Adrenal gland (tissue), 12 donors: ENCODE results near the gene RPS25. TPM values are rescaled to one million over a fixed set of nuclear protein-coding genes. Genes with fewer than 3 reads are reported as not detected.
"Not testable (repeated sequence)": the region's sequence is repeated elsewhere in the genome, so short reads cannot be mapped to it uniquely, and the experiment has no call there.

Experiments used
- DNase-seq, 7 donors: peaks; one replicate each; pipeline ENCODE4 v3.0.0-alpha.2; 2019 to 2020
- H3K27ac ChIP-seq, 5 donors: fragments of 200-600 bp; sonication (generic) in 4 of 5; 1 replicate in 3 of 5; 2 replicates in 2 of 5; pipeline versions ENCODE4 v1.5.1 to v1.8.0; 2016 to 2020; ENCODE audit warnings: mild to moderate bottlenecking in 1 of 5
- H3K27me3 ChIP-seq: fragments of 200-600 bp; 2 replicates; pipeline ENCODE4 v1.8.0; 2021
- H3K36me3 ChIP-seq, 2 donors: fragments of 200-600 bp; replicated peaks in 1 of 2; 1 replicate in 1 of 2; 2 replicates in 1 of 2; pipeline versions ENCODE4 v1.5.1 to v1.8.0; 2018 to 2022
- H3K4me1 ChIP-seq, 2 donors: fragments of 200-600 bp; replicated peaks in 1 of 2; 1 replicate in 1 of 2; 2 replicates in 1 of 2; pipeline versions ENCODE4 v1.5.1 to v1.8.0; 2018 to 2021
- H3K4me3 ChIP-seq, 4 donors: fragments of 200-600 bp; sonication (generic) in 3 of 4; one replicate each; pipeline ENCODE4 v1.5.1; 2016 to 2018
- H3K9me3 ChIP-seq, 3 donors: fragments of 200-600 bp; sonication (generic) in 1 of 3; replicated peaks in 1 of 3; 1 replicate in 2 of 3; 2 replicates in 1 of 3; pipeline versions ENCODE4 v1.5.1 to v1.8.0; 2016 to 2021
- POLR2A ChIP-seq, 2 donors: fragments of 450-650 bp; IDR thresholded peaks; one replicate each; pipeline ENCODE4 v1.6.1; 2017; ENCODE audit warnings: antibody characterized with exemption in 2 of 2, mild to moderate bottlenecking in 2 of 2, moderate library complexity in 1 of 2
- WGBS, 4 donors: extraction: QIAGEN DNeasy Blood & Tissue Kit in 2 of 4; methylation state at CpG; one replicate each; pipeline versions ENCODE4 v1.1.5 to v1.1.7; 2013 to 2017; 5-methylcytosine and 5-hydroxymethylcytosine counted together
- intact Hi-C, 2 donors: fragments of 100-400 bp; cut with DNase I; formaldehyde crosslinking; loops; one replicate each; pipeline versions ENCODE4 v1.14.1 to v1.15.0; 2022 to 2023
- polyA plus RNA-seq, 3 donors: library from polyadenylated mRNA; stranded (reverse); fragments of 200-250 nt in 2 of 3; fragments of 350-450 nt in 1 of 3; fragmentation: Illumina TruSeq in 1 of 3; extraction: RNeasy Lipid Tissue Mini Kit (QIAGEN cat#74804) in 1 of 3; gene quantifications; one replicate each; pipeline ENCODE4 v1.2.3, GENCODE V29; 2013 to 2014
- total RNA-seq, 9 donors: library from RNA; depleted of rRNA in 4 of 9; stranded (reverse); fragments of >200 nt in 4 of 9; fragments of 120-200 nt in 1 of 9; fragmentation: NEBNext Ultra II Directional in 1 of 9; extraction: Animal tissue kit (Norgen Biotek cat#: 25700) in 1 of 9; gene quantifications; one replicate each; pipeline versions ENCODE4 v1.1.0 to v1.2.4, GENCODE V29; 2013 to 2023
- TF ChIP-seq, protein P1 (sequence below), 6 experiments: fragments of 450-650 bp in 4 of 6; fragments of 200-600 bp in 2 of 6; sonication (generic) in 1 of 6; IDR thresholded peaks; 1 replicate in 5 of 6; 2 replicates in 1 of 6; pipeline versions ENCODE4 v1.5.1 to v1.8.0; 2016 to 2021; ENCODE audit warnings: antibody characterized with exemption in 6 of 6, mild to moderate bottlenecking in 2 of 6, moderate library complexity in 1 of 6
- donor health status: healthy with polysubstance abuse.
- donor health status: Bipolar disorder and iron deficiency.
- donor health status: DM: yes; HTN: yes; CAD: no.
- donor health status: DM: no; HTN: no; CAD: no.
- donor health status: DM: no; HTN: no; CAD: no.
- donor health status: DM: yes; HTN: yes; CAD: no.

RPS25 gene
- total and polyA plus RNA-seq, 12 donors = 935 to 1,825 (median 1,091) TPM

DNA sequence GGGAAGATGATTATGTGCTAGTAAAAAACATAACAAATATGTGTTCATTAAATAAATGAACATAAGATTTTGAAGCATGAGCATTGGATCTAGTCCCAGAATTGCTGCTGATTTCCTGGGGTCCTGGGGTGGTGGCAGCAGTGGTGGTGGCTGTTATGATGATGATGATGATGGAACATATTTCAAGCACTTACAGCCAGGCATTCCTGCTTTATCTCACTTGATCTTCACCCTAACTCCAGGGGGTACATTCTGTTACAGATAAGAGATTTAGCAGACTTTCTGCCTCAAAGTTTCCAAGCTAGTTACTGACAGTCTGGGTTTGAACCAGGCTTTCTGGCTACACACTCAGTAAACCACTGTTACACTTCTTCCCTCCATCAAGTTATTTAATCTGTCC, 5.6 kb upstream of the RPS25 start:
- peaks cover 0 to 45% of the 10 kb centered on the region in 2 donors for H3K36me3 ChIP-seq
- no peak overlapping the region for H3K4me3 ChIP-seq
- peaks cover 12 to 25% of the 10 kb centered on the region in 2 donors for H3K4me1 ChIP-seq
- TF ChIP-seq, protein P1, sequence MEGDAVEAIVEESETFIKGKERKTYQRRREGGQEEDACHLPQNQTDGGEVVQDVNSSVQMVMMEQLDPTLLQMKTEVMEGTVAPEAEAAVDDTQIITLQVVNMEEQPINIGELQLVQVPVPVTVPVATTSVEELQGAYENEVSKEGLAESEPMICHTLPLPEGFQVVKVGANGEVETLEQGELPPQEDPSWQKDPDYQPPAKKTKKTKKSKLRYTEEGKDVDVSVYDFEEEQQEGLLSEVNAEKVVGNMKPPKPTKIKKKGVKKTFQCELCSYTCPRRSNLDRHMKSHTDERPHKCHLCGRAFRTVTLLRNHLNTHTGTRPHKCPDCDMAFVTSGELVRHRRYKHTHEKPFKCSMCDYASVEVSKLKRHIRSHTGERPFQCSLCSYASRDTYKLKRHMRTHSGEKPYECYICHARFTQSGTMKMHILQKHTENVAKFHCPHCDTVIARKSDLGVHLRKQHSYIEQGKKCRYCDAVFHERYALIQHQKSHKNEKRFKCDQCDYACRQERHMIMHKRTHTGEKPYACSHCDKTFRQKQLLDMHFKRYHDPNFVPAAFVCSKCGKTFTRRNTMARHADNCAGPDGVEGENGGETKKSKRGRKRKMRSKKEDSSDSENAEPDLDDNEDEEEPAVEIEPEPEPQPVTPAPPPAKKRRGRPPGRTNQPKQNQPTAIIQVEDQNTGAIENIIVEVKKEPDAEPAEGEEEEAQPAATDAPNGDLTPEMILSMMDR (IDR thresholded peaks at IDR 0.05) = no peak
- no peak for TF ChIP-seq POLR2A (IDR thresholded peaks at IDR 0.05)
- no peaks in the 10 kb centered on the region for H3K27me3 ChIP-seq
- no peaks in the 10 kb centered on the region for H3K9me3 ChIP-seq
- DNase-seq = no peak
- intact Hi-C loops = no loop called here
- peak overlapping the region in 1 of 5 donors; percentile 78 for H3K27ac ChIP-seq

DNA sequence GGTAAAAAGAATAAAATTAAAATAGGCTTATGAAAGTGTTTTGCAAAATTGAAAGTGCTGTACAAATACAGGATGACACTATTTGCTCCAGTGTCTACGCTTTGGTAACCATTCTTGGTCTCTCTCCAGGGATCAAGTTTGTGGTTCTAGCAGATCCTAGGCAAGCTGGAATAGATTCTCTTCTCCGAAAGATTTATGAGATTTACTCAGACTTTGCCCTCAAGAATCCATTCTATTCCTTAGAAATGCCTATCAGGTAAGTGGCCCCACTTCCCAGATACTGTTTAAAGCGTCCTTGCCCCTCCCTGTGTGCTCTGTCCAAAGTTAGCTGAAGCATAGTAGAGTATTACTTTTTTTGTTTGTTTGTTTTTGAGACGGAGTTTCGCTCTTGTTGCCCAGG, 3.5 kb upstream of the RPS25 start:
- intact Hi-C loops = no loop called here
- peaks cover 21 to 28% of the 10 kb centered on the region in 2 donors for H3K4me1 ChIP-seq
- H3K4me3 ChIP-seq = no peak overlapping the region
- TF ChIP-seq, protein P1 (IDR thresholded peaks at IDR 0.05) = no peak
- TF ChIP-seq POLR2A (IDR thresholded peaks at IDR 0.05) = no peak
- 85 to 96% (median 92%) methylated on average over 5 of the region's 5 CpGs for WGBS, 4 donors
- H3K9me3 ChIP-seq = no peaks in the 10 kb centered on the region
- H3K27ac ChIP-seq = no peak overlapping the region
- DNase-seq = no peak
- peaks cover 0 to 40% of the 10 kb centered on the region in 2 donors for H3K36me3 ChIP-seq
- no peaks in the 10 kb centered on the region for H3K27me3 ChIP-seq

DNA sequence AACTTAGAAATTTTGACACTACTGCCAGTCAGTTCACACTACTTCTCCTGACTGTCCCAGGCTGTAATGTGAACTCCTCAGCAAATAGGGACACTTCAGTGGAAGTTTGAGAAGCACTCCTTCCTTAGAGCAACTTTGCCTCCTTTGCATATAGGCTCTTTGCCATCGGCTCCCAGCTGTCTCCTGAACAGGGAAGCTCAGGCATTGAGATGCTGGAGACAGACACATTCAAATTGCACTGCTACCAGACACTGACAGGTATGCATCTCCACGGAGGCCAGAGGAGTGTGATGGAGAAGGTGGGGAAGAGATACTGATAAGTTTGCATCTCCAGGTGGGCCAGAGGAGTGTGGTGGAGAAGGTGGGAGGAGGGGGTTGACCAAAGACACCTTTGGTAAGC, 1.9 kb upstream of the RPS25 start:
- intact Hi-C loops = loop anchor here in 1 of 2 donors (5.0 kb wide), 1 partner anchor 37 kb away; the partner anchor contains the start of gene HYOU1
- no peak for DNase-seq
- no peaks in the 10 kb centered on the region for H3K9me3 ChIP-seq
- peak overlapping the region in 1 of 4 donors; percentile 80 for H3K4me3 ChIP-seq
- TF ChIP-seq POLR2A (IDR thresholded peaks at IDR 0.05) = no peak
- TF ChIP-seq, protein P1 (IDR thresholded peaks at IDR 0.05) = no peak
- H3K27me3 ChIP-seq = no peaks in the 10 kb centered on the region
- peaks cover 25 to 39% of the 10 kb centered on the region in 2 donors for H3K4me1 ChIP-seq
- H3K36me3 ChIP-seq = peaks cover 0 to 48% of the 10 kb centered on the region in 2 donors
- H3K27ac ChIP-seq = peak overlapping the region in 1 of 5 donors; percentile 94
- WGBS, 4 donors = 41 to 51% (median 46%) methylated on average over 2 of the region's 2 CpGs

- peak overlapping the region; percentile 75 to 92 (median 84) for H3K4me3 ChIP-seq
- DNase-seq = peak in 1 of 7 donors; percentile 38
- not testable (repeated sequence) for H3K27me3 ChIP-seq, H3K9me3 ChIP-seq
- 1 to 3% (median 1%) methylated on average over 10 of the region's 10 CpGs for WGBS, 4 donors
- peak overlapping the region; percentile 90 to 97 (median 94) for H3K27ac ChIP-seq
- peaks cover 0 to 50% of the 10 kb centered on the region in 2 donors for H3K36me3 ChIP-seq
- peaks cover 25 to 39% of the 10 kb centered on the region in 2 donors for H3K4me1 ChIP-seq
- intact Hi-C loops = loop anchor here in 1 of 2 donors (5.0 kb wide), 1 partner anchor 40 kb away; the partner anchor contains the start of gene HYOU1
These were observed 766 bp downstream of the RPS25 start for GRCh38 chr11:119017377-119017776.
